Measurements from ENCODE around the gene HOXB3. TPM values are rescaled to one million over a fixed set of nuclear protein-coding genes. Genes with fewer than 3 reads are reported as not detected.

The HOXB3 gene
- polyA plus RNA-seq, 1 donor (not counting 4 experiments of a cell fraction or from before 2014, with no cell fraction given), result 1.1 TPM

GRCh38 chr17:48544349-48545021 is 45.6 kb downstream of the HOXB3 start:
- Histone ChIP-seq H2AFZ (ENCODE audit: control insufficient read depth, low read length) (no peak overlapping the region), H3K4me1 (ENCODE audit: control insufficient read depth, extremely low read depth, insufficient read depth, low read length) (peaks cover 20% of the 10 kb centered on the region), H3K79me2 (ENCODE audit: control insufficient read depth, insufficient read depth, low read length) (peaks cover 13% of the 10 kb centered on the region), H3K9me1 (ENCODE audit: control insufficient read depth, extremely low read depth, insufficient read depth, low read length) (no peaks in the 10 kb centered on the region), H4K20me1 (ENCODE audit: control insufficient read depth, extremely low read depth, insufficient read depth, low read length) (no peaks in the 10 kb centered on the region), H3K27ac (ENCODE audit: control insufficient read depth, insufficient read depth, low read length) (peak overlapping the region; percentile 71), H3K4me3 (ENCODE audit: control insufficient read depth in 2 of 3, extremely low read depth in 1 of 3, insufficient read depth in 2 of 3, low read depth in 1 of 3, low read length in 3 of 3) (peak overlapping the region; percentile 54 to 76 (median 73)), H3K9me3 (ENCODE audit: control insufficient read depth, low read depth, low read length) (no peaks in the 10 kb centered on the region), H3K36me3 (ENCODE audit: control insufficient read depth in 2 of 2, extremely low read depth in 1 of 2, insufficient read depth in 2 of 2, low read length in 2 of 2) (peaks cover 0 to 3% of the 10 kb centered on the region in 2 experiments), H3K4me2 (ENCODE audit: control insufficient read depth, extremely low read depth, insufficient read depth, low read depth, low read length) (peak overlapping the region; percentile 77), H3K9ac (ENCODE audit: control insufficient read depth, extremely low read depth, insufficient read depth, low read length) (peak overlapping the region; percentile 74), H3K27me3 (ENCODE audit: control insufficient read depth, extremely low read depth, insufficient read depth, low read length) (peaks cover 24% of the 10 kb centered on the region)
- FAIRE-seq (no peak), DNase-seq (ENCODE audit: low read depth, low spot score) (no peak)
- dilution Hi-C loops (cut with MboI; ENCODE audit: extremely low pct_ligation_motif_present, low sequenced_read_pairs), result no loop called here
- TF ChIP-seq EZH2 (IDR thresholded peaks at IDR 0.05; ENCODE audit: low read length) (peak; percentile 29), CTCF (optimal IDR thresholded peaks at IDR 0.05 in 1 of 3, IDR thresholded peaks at IDR 0.05 in 1 of 3, conservative IDR thresholded peaks at IDR 0.05 in 1 of 3; ENCODE audit: extremely low read depth in 1 of 3, insufficient read depth in 2 of 3, low read length in 3 of 3) (no peak)

- no peaks in the 10 kb centered on the region for H4K20me1 ChIP-seq (ENCODE audit: control insufficient read depth, extremely low read depth, insufficient read depth, low read length)
- H3K4me3 ChIP-seq (ENCODE audit: control insufficient read depth in 2 of 3, extremely low read depth in 1 of 3, insufficient read depth in 2 of 3, low read depth in 1 of 3, low read length in 3 of 3), result peak overlapping the region; percentile 54 to 76 (median 73)
- peaks cover 24% of the 10 kb centered on the region for H3K4me1 ChIP-seq (ENCODE audit: control insufficient read depth, extremely low read depth, insufficient read depth, low read length)
- FAIRE-seq, result no peak
- H3K27ac ChIP-seq (ENCODE audit: control insufficient read depth, insufficient read depth, low read length), result peak overlapping the region; percentile 71
- H3K79me2 ChIP-seq (ENCODE audit: control insufficient read depth, insufficient read depth, low read length), result peaks cover 13% of the 10 kb centered on the region
- peaks cover 24% of the 10 kb centered on the region for H3K27me3 ChIP-seq (ENCODE audit: control insufficient read depth, extremely low read depth, insufficient read depth, low read length)
- H3K36me3 ChIP-seq (ENCODE audit: control insufficient read depth in 2 of 2, extremely low read depth in 1 of 2, insufficient read depth in 2 of 2, low read length in 2 of 2), result peaks cover 0 to 3% of the 10 kb centered on the region in 2 experiments
- H3K9ac ChIP-seq (ENCODE audit: control insufficient read depth, extremely low read depth, insufficient read depth, low read length), result peak overlapping the region; percentile 74
- peak overlapping the region; percentile 37 for H2AFZ ChIP-seq (ENCODE audit: control insufficient read depth, low read length)
- peak overlapping the region; percentile 77 for H3K4me2 ChIP-seq (ENCODE audit: control insufficient read depth, extremely low read depth, insufficient read depth, low read depth, low read length)
- DNase-seq (ENCODE audit: low read depth, low spot score), result no peak
- TF ChIP-seq EZH2 (IDR thresholded peaks at IDR 0.05; ENCODE audit: low read length), result no peak
- no peak for TF ChIP-seq CTCF (optimal IDR thresholded peaks at IDR 0.05 in 1 of 3, IDR thresholded peaks at IDR 0.05 in 1 of 3, conservative IDR thresholded peaks at IDR 0.05 in 1 of 3; ENCODE audit: extremely low read depth in 1 of 3, insufficient read depth in 2 of 3, low read length in 3 of 3)
- dilution Hi-C loops (cut with MboI; ENCODE audit: extremely low pct_ligation_motif_present, low sequenced_read_pairs), result no loop called here
- H3K9me3 ChIP-seq (ENCODE audit: control insufficient read depth, low read depth, low read length), result no peaks in the 10 kb centered on the region
- H3K9me1 ChIP-seq (ENCODE audit: control insufficient read depth, extremely low read depth, insufficient read depth, low read length), result no peaks in the 10 kb centered on the region
Measured at GRCh38 chr17:48543854-48544348, 46.1 kb downstream of the HOXB3 start.
